NCI-H446 (cell line): ENCODE measurements around the gene ACAD8.
A peak's percentile ranks its signal among the peaks of the same experiment; 100 is the strongest.
"Not testable (repeated sequence)": the region's sequence is repeated elsewhere in the genome, so short reads cannot be mapped to it uniquely, and the experiment has no call there.

Experiments used
- DNase-seq, 2 experiments: peaks; one replicate each; lab custom pipeline; 2025; lab: John Stamatoyannopoulos, UW

ACAD8 gene

DNA sequence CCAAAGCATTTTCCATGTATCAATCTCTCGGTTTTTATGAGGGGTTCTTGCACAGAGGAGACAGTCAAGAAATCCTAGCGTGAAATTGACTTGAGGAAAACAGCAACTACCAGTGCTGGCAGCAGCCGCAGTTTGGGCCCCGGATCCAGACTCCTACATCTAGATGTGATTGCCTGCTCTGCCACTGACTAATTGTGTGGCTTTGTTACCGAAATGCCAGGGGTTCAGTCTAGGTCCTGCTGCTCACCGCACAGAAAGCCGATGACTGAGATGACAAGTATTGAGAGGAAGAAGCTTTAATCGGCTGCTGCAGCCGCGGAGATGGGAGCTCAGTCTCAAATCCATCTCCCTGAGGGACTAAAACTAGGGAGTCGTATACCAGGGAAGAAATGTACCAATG lies 14.6 kb downstream of the ACAD8 start:
- no peak for DNase-seq

GRCh38 chr11:134270250-134270714 lies 16.9 kb downstream of the ACAD8 start:
- DNase-seq: peak in 1 of 2 experiments; percentile 10

DNA sequence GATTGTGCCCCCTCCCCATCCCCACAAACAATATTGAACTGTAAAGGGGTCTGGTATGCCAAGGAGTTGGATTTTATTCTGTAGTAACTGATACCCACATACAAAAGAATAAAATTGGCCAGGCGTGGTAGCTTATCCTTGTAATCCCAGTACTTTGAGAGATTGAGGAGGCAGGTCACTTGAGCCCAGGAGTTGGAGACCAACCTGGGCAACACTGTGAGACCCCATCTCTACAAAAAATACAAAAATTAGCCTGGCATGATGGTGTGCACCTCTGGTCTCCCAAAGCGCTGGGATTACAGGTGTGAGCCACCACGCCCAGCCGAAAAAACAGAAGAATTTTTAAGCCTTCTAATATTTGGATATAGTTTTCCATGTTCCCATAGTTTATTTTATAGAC lies 18.6 kb downstream of the ACAD8 start:
- DNase-seq: no peak

DNA sequence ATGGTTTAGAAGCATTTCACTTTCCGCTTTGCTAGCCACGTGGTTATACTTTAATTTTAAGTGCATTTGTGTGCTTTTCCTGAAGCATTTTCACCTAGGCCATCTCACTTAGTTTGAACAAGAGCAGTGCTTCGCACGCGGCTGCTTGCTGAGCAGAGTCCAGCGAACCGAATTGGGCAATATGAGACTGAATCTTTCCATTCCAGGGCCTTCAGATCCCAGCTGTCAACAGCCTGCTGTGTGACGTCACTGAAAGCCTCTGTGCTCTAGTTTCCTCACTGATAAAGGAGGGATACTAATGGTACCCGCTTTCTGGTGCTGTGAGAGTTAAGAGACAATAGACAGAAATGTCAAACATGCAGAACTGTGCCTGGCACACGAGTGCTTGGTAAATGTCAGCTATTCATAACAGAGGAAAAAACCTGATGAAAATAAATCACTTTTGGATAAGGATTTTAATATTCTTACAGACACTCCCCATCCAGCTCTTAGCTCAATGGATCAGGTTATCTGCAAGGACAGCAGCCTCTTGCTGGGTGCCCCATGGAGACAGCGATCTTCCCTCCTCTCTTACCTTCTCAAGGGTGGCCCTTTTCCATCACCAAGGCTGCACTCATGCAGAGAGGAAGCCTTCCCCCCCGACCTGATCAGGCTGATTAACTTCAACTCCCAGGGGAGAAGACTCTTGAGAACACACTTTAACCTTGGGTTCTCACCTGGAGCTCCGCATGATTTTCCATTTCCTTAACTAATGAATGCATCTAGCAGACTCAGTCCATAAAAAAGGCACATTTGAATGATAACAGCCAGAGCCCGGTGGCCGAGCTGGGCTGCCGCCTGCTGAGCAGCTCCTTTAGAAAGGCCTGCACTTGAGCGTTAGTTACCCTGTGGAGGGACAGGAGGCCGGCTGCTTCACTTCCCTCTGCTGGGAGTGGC lies 19.3 kb downstream of the ACAD8 start:
- DNase-seq: no peak

DNA sequence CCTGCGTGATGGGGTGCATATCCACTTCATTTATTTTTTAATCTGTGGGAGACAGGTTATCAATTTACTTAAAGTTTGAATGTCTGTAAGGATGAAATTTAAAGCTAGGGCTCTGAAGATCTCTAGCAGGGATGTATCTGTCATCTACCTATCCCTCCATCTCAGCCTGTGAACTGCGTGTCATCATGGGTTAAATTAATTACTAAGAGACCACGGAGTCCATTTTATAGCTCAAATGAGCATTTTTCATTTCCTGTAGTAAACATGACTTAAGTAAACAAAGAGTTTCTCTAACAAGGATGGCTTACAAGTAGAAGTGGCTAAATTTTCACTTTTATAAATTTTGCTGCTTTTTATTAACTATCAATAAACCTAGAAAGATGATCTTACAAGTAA lies 19.9 kb downstream of the ACAD8 start:
- no peak for DNase-seq

DNA sequence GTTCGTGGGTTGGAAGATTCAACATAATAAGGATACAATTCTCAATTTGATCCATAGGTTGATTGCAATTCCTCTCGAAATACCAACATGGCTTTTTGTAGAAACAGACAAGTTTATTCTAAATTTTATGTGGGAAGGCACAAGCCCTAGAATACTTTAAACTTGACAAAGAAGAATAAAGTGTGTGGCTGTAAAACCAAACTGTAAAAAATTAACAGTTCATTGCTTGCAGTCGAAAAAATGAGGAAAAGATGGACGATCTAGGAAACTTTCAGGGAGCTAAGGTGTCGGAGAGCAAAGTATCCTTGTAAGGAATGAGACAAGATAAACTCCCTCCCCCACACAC lies 21.8 kb downstream of the ACAD8 start:
- no peak for DNase-seq

DNA sequence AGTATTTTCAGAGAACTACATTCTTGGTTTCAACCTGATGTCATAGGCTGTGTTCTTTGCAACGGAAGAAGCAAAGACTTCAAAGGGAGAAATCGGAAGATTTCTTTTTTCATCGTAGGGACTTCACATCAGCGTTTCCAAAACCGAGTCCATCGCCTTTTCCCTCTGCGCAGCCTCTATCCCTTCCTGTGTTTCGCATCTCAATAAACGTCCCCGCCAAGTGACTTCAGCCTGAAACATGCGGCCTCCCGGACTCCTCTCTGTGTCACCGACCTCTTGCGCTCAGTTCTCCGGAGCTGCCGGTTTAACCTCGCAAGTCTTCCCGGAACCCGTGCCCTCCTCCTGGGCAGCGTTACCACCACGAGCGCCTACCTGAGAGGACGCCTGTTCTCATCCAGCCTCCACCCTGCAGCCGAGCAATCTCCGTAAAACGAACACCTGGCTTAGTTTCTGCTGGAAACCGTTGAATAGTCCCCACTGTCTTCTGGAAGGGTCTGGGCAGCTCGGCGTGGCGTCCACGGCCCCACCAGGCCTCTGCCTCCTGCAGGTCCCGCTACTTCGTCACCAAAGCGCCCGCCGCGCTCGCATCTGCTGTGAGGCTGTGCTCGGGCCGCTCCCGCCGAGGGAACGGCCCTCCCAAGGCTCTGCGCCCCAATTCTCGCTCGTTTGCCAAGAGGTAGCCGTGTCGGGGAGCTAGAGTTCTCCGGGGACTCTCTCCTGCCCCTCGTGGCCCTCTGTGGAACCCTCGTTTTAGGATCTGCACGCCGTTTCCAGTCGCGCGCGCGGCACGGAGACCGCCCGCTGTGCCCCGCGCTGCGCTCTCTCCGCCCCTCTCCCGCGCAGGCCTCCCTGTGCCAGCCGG lies 22.4 kb downstream of the ACAD8 start, which contains the start of gene GLB1L3:
Gene GLB1L3, plus strand, starts transcription at position 846 of the 862 bp plus-strand sequence. CDS start 362 bp downstream, outside the sequence.
- DNase-seq: no peak

DNA sequence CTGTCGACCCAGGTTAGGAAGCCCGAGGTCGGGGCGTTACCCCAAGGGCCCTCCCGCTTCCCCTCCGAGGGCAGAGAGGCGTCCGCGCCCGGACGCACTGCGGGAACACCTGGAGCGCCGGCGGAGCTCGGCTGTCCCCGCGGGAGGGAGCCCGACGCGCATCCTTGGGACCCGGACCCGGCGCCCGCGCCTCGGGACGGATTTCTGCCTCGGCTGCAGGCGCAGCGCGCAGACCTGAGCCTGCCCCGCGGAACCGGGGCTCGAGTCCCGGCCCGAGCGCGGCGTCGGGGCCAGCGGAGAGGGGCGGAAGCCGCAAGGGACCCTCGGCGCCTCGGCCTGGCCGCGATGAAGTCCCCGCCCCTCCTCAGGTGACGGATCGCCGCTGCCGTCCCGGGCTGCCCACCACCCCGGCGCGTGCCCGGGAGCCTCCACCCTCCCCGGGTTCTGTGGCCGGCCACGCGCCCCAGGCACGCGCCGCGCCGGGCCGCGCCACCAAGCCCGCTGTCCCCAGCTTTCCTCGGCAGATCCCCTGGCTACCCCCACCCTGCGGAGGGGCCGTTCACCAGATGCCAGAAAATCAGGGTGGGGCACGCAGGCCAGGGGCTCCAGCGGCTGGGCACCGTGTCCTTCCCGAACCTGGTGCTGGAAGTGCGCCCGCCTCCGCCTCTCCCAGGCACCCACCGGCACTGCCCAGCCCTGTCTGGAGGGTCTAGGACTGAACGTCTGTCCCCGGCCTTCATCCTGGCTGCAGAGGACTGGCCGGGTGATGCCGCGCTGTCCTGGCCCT lies 23.2 kb downstream of the ACAD8 start:
- DNase-seq: no peak

- no peak for DNase-seq
Measured at GRCh38 chr11:134277183-134278001, 24.0 kb downstream of the ACAD8 start.

DNA sequence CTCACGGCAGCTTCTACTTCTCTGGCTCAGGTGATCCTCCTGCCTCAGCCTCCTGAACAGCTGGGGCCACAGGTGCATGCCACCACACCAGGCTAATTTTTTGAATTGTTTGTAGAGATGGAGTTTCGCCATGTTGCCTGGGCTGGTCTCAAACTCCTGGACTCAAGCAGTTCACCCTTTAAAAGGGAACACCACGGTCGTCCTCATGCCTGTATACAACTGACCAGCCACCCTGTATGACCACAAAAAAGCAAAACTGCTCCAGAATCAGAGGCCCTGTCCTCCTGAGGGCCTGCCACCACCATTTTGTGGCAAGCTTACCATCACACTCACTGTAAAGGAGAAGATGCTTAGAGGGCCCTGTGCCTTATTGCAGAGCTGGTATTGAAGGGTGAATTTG lies 25.0 kb downstream of the ACAD8 start:
- DNase-seq: no peak

DNA sequence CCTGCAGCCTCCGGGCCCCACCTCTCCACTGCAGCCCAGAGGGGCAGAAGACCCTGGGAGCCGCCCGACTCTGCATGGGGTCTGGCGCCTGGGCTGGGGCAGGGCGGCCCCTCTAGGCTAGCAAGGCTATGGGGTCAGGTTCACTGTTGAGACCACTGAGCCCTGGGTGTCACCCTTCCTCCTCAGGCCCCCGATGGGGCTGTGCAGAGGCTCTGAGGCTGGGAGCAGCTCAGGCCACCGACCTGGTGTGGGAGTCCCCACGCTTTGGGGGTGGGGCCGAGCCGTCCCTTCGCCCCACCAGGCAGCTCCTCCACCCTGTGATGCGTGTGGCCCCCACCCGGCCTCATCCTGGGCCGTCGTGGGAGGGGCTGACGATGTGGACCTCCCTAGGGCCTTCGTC lies 28.3 kb downstream of the ACAD8 start:
- not testable (repeated sequence) for DNase-seq

- DNase-seq: no peak
Measured at GRCh38 chr11:134282121-134283045, 29.0 kb downstream of the ACAD8 start.

- DNase-seq: no peak
Measured at GRCh38 chr11:134283461-134284230, 30.3 kb downstream of the ACAD8 start.

- not testable (repeated sequence) for DNase-seq
Measured at GRCh38 chr11:134284349-134284748, 31.0 kb downstream of the ACAD8 start.

DNA sequence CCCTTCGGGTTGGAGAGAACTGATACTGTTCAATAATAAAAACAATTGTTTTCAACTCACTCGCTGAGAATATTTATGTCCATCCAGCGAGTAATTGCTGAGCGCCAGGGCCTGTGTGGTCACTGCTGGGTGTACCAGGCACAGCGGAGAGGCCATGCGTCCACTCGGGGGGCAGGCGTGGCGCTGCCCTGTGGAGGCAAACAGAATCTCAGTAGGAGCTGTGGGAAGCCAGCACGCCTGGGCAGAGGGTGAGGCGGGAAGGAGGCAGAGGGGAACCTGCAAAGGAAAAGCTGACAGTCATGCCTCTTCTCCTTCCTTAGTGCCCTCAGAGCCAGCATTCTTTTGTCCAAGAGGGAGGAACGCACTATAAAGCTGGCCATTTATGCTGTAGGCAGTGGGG lies 34.2 kb downstream of the ACAD8 start:
- no peak for DNase-seq

- no peak for DNase-seq
Measured at GRCh38 chr11:134288486-134288885, 35.1 kb downstream of the ACAD8 start.

- DNase-seq: no peak
Measured at GRCh38 chr11:134289167-134289566, 35.8 kb downstream of the ACAD8 start.

GRCh38 chr11:134289789-134290188 lies 36.4 kb downstream of the ACAD8 start:
- no peak for DNase-seq

GRCh38 chr11:134290646-134291045 lies 37.3 kb downstream of the ACAD8 start:
- DNase-seq: no peak
